Spleen (tissue), 7 donors: ENCODE data around the gene DLEC1.

ENCODE experiments used
- POLR2A ChIP-seq, 3 donors: fragments of 450-650 bp; IDR thresholded peaks; one replicate each; pipeline ENCODE4 v1.5.1; 2017; ENCODE audit warnings: antibody characterized with exemption in 3 of 3, mild to moderate bottlenecking in 1 of 3
- TF ChIP-seq, protein P1 (sequence below), 11 experiments: fragments of 200-600 bp in 7 of 11; fragments of 450-650 bp in 4 of 11; sonication (generic) in 4 of 11; IDR thresholded peaks in 8 of 11; conservative IDR thresholded peaks in 3 of 11; 1 replicate in 7 of 11; 2 replicates in 4 of 11; pipeline versions ENCODE4 v1.4.0 to v1.8.0; 2016 to 2021; ENCODE audit warnings: antibody characterized with exemption in 11 of 11, inconsistent platforms in 4 of 11, mild to moderate bottlenecking in 1 of 11
- donor health status: DM: no; HTN: no; CAD: no; lungs with moderate emphysema.
- donor health status: DM: no; HTN: no; CAD: no.
- donor health status: DM: no; HTN: no; CAD: no.

- TF ChIP-seq POLR2A (IDR thresholded peaks at IDR 0.05) = no peak
- TF ChIP-seq, protein P1, sequence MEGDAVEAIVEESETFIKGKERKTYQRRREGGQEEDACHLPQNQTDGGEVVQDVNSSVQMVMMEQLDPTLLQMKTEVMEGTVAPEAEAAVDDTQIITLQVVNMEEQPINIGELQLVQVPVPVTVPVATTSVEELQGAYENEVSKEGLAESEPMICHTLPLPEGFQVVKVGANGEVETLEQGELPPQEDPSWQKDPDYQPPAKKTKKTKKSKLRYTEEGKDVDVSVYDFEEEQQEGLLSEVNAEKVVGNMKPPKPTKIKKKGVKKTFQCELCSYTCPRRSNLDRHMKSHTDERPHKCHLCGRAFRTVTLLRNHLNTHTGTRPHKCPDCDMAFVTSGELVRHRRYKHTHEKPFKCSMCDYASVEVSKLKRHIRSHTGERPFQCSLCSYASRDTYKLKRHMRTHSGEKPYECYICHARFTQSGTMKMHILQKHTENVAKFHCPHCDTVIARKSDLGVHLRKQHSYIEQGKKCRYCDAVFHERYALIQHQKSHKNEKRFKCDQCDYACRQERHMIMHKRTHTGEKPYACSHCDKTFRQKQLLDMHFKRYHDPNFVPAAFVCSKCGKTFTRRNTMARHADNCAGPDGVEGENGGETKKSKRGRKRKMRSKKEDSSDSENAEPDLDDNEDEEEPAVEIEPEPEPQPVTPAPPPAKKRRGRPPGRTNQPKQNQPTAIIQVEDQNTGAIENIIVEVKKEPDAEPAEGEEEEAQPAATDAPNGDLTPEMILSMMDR (IDR thresholded peaks at IDR 0.05 in 8 of 11, conservative IDR thresholded peaks at IDR 0.05 in 3 of 11) = no peak
Observed at GRCh38 chr3:37995652-37996641, 43.1 kb upstream of the DLEC1 start.
